NCI-H1417 (cell line): Measurements from ENCODE around the gene JCHAIN.
A peak's percentile ranks its signal among the peaks of the same experiment; 100 is the strongest.
"Not testable (repeated sequence)": the region's sequence is repeated elsewhere in the genome, so short reads cannot be mapped to it uniquely, and the experiment has no call there.

Experiments
- DNase-seq, 3 experiments: peaks; one replicate each; lab custom pipeline; 2025; lab: John Stamatoyannopoulos, UW

The JCHAIN gene

DNA sequence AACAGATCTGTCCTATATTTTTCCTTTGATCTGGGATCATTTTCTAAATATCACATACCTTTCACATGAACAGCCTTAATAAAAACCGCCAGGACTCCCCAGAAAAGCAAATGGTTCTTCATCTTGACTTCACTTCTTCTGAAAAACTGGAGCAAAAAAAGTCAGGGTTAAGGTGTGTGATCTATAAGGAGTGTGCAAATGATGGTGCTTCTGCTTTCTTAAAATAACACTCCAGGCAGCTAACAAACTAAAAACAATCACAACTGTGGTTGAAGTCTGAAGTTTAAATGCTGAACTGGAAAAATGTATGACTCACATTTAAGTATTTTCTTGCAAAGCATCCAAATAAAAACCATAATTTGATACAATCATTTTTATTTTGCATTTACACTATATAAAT is at the start of gene JCHAIN:
Gene JCHAIN (minus strand): TSS at position 140 of the 400 bp plus-strand sequence. CDS start 18 bp downstream, at position 122.
- DNase-seq, result no peak

DNA sequence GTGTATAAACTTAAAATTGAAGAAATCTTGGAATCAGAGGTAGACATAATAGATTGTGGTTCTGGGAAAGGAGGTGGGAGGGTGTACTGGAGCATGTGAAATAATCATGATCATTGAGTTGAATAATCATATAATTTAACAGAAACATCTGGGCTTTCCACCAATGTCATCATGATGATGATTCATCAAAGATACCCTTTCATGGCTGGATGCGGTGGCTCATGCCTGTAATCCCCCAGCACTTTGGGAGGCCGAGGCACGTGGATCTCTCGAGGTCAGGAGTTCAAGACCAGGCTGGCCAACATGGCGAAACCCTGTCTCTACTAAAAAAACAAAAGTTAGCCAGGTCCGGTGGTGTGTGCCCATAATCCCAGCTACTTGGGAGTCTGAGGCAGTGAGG is 48.8 kb upstream of the JCHAIN start:
- DNase-seq, result no peak

DNA sequence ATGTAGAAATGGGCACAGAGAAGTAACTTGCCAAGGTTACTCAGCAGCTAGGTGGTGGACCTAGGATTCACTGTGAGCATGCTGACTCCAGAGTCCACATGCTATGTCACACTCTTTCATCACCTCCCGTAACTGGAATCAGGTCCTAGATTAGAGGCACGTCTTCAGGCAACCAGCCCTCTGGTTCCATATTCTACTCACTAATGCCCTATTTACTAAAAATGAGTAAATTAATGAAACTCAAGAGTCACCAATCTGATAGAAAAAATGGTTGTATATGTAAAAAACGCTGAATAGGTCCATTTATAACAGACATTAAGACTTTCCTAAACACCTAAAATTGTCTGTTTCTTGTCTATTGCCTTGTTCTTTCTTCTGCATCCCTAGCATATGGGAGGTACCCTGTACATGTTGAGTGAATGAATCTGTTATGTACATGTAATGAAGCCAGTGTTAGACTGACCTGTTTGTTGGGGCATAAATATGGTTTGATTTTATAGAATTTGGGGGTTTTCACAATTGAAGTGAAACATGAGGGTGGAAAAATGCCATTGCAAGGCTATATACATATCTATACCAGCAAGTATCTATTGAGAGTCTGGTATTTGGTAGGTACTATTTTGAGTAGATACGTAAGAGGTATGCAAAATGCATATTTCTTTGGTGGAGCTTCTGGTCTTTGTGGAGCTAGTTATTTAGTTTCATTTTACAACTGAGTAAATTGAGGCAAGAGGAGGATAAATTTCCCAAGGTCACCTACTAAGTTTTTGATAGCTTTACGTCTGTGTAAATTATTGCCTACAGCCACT is 48.0 kb upstream of the JCHAIN start:
- no peak for DNase-seq

DNA sequence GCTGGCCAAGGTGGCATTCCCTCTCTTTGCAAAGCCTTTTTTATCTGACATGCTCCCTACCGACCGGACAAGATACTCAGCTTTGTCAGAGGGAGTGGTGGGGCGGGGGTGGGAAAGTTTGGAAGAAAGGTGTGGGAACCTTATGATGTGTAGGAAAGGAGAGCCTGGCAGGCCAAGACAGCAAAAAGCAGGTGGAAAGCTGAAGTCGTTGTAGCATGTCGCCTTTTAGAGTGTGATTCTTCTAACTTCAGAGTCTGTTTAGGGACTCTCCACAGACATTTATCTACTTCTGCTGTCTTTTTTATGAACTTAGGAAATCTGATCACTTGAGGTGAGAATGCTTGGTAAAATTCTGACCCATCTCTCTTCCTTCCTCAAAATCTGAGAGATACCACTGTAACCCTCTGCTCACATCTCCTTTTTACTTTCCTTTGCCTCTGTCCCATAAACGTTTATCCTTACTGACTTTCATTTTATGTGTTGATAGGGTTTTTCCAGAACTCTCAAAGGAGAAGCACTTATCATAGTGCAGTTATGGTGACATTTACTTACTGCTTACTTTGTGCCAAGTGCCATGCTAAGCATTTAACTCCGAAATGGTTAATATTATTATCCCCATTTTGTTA is 47.3 kb upstream of the JCHAIN start:
- DNase-seq, result no peak

DNA sequence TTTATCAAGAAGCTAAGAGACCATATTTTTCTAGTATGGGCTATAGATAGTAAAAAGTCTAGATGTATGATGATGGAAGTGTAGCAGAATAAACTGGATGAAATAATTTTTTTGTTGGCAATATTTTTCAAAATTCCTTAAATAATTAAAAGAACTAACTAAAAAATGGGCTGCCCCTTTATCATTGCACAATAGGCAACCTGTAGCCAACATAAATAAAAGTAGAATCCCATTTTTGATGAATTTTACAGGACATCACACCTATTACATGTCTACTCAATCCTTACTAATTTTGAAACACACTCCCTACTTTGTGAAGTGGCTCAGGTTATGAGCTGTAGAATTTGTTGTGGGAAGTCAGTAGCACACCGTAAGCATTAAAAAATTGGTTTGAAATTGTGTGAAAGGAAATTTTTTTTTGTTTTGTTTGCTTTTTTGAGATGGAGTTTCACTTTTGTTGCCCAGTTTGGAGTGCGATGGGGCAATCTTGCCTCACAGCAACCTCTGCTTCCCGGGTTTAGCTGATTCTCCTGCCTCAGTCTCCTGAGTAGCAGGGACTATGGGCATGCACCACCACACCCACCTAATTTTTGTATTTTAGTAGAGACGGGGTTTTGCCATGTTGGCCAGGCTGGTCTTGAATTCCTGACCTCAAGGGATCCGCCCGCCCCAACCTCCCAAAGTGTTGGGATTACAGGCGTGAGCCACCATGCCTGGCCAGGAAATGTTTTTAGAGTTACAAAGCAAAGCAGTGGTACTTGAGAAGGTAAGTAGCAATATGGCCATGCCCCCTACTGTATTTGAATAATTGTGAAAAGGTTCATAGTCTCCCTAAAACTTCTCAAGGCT is 46.5 kb upstream of the JCHAIN start:
- DNase-seq, result no peak

DNA sequence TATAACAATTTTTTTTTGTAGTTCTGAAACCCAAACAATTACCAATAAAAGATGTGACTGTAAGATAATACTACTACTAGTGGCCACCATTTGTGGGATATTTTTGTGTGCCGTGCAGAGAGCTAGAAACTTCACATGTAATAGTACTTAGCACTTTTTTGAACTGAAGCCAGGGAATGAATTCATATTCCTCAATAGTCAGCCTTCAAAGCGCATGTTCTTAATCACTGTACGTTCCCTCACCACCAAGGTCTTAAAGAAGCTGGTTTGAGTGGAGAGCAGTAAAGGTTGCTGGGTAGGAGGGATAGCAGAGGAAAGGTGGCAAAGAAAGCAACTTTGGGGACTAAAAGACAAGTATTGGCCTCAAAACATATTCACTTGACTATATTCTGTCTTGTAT is 45.8 kb upstream of the JCHAIN start:
- DNase-seq, result no peak

DNA sequence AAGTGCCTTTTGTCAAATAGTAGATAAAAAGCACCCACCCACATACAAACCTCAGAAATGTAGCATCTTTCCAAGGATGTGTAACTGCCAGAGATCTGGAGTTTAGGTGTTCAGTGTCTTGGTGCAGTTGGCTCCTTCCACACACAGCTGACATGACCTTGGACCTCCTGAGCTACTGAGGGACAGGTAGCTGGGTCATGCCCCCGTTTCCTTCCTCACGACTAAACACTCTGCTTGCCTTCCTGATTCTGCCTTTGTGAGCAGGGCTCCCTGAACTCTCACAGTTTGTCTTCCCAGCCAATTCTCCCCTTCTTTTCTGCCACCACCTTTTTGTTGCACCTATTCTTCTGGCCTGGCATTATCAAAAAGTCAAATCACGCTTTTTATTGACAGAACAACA is 45.3 kb upstream of the JCHAIN start:
- DNase-seq, result no peak

DNA sequence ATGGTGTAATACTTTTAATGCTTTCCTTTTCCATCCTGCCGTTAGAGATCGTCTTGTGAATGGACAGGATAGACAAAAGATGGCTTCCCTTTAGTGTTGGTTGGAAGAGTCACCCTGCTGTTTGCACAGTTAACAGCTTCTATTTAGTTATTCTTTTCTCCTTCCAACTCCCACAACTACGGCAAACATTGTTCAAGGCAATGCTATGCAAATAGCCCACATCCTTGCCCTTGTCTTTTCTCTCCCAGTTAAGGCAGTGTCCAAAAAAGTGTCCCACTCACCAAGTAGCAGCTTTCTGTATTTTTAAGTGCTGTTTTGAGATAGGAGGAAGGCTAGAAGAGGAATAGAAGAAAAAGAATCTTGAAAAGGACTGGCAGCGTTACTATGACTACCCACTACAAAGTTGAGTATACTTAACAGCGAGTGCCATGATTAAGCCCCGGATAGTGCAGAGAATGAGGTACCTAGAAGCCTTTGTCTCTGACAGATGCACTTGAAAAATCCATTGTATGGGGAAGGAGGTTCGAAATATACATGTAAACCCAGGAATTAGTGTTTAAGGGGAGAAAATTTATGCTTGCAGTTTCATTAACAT is 43.4 kb upstream of the JCHAIN start:
- peak in 2 of 3 experiments; percentile 40 to 61 for DNase-seq

DNA sequence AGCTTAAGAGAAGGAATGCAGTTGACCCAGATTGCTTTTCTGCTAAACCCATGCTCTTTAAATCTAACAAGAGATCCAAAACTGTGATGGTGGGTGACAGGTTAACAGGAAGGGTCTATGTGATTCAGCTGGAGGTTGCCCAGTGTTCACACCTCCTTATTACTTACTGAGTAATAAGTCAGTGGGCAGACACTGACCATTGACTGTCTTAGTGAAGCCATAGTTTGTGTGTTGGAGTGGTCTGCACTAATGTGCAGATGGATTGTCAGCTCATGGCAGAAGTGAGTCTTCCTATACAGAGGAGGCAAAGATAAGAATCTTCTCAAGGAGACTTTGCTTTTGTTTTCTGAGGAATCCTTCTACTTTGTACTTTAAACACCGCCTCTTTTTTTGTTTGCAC is 40.2 kb upstream of the JCHAIN start:
- no peak for DNase-seq

DNA sequence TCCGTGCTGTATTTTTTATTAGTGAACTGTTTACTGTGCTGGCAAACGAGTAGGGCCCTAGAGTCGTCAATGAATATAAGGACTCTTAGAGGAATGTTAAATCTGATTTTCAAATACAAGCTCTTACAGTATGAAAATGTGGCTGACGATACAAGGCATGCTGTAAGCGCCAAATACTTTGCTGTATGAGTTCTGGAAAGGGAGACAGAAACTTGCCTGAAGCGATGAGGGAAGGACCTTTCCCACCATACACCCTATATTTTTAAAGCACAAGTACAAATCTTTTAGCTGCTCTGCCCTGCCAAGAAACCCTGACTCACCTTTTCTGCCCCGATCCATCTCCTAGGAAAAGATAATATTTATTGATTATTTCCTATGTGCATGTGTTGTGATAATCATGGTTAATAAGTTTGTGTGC is 39.7 kb upstream of the JCHAIN start:
- no peak for DNase-seq

DNA sequence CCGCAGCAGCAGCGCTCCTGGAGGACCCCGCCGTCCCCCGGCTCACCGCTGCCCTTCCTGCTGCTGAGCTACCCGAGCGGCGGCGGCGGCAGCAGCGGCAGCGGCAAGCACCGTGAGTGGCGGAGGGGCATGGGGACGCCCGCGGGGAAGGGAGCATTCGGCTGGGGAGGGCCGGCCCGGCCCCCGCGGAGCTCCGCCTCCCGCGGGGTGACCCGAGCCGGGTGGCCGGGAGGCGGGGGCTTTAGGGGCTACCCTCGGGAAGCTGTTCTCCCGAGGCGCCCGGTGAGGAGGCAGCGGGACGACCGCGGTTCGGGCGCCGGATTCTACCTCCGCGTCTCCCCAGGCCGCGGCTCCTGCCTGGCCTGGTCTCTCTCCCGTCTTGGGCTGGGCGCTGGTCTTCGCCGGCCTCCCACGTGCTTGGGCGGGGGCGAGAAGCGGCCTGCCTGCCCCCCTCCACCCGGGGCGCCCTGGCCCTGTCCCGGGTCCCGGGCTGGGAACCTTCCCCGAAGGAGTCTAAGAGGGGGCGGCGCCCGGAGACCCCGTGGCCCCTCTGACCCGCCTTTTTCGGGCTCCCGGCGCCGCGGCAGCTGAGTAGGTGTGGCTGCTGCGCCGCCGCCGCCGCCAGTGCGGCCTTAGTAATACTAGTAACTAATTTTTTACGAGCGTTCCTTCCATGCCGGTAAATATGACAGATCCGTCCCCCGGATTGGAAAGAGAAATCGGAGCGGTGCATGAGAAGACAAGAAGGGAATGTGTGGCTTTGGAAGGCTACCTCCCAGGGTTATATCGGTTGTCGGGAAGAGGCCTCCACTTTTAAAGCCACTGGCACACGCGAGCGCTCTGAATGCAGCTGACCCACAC is 39.1 kb upstream of the JCHAIN start:
- peak; percentile 80 to 91 (median 85) for DNase-seq

DNA sequence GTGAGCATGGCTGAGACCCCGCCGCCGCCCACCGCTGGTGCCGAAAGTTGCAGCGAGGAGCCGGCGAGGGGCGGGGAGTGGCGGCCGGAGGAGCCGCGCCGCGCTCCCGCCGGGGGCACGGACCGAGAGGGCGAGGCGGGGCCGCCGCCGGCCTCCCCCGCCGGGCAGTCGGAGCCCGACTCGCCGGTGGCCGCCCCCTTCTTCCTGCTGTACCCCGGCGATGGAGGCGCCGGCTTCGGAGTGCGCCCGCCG is 38.5 kb upstream of the JCHAIN start:
- peak in 2 of 3 experiments; percentile 68 to 82 for DNase-seq

DNA sequence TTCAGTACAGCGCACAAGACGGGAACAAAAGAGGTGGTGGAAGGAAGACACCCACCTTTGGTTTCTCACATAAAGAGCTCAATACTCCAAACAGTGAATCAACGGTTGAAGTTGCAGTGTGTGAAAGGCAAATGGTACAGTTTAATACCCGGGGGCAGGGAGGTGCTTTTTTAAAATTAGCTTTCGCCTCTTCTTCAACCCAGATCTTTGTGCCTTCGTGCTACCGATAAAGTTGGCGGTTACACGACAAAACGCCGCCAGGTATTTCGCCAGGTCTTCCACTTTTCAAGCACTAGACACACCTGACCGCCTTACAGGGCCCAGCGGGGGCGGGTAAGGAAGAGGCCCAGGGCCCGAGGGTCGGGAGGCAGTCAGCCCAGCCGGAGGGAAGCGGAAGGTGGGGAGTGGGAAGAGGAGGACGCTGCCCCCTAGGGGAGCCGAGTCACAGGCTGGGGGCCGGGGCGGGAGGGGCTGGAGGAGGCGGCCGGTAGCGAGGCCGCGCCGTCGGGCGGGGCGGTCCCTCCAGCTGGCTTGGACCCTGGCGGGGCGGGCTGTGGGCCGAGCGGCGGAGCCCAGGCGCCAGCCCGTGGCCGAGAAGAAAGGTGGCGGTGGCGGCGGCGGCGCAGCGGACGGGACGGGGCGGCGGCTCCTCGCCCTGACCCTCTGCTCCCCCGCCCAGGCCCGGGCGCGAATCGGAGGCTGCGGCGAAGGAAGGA is 38.1 kb upstream of the JCHAIN start:
- peak; percentile 81 to 89 (median 87) for DNase-seq

DNA sequence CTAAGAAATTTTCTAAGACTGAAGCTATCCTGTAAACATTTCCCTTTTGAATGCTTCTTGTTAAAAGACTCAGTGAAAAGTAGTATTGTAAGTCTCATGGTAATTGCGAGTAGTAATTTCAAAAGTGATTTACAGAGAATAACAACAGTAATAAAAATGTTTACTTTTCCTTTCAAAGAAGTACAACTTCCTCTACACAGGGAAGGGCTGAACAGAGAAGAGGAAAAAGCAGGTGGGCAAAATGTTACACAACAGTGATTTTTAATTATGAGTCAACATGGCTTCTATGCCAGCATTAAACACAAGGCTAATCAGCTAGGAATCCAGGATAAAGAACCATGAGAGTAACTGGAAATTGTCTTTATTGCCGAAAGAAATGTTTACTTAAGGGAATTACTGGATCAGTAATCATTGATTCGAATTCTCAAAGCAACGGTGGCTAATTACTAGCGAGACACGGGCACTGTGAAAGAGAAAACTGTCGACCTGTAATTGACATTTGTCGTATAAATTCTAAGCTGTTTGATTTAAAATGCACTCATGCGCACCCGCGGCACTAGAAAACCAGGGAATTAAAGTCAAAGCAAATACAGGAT is 37.4 kb upstream of the JCHAIN start:
- DNase-seq, result peak; percentile 78 to 91 (median 83)

DNA sequence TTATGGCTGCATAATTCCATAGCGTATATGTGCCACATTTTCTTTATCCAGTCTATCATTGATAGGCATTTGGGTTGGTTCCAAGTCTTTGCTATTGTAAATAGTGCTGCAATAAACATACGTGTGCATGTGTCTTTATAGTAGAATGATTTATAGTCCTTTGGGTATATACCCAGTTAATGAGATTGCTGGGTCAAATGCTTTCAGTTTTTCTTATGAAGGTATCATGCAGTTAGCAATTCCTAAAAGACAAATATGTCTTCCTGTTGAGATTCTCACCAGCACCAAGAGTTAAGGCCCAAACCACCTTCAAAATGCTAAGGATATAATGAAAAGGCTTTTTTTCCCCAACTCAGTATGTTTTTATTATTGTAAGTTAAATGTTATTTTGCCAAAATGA is 36.3 kb upstream of the JCHAIN start:
- peak in 1 of 3 experiments; percentile 15 for DNase-seq

DNA sequence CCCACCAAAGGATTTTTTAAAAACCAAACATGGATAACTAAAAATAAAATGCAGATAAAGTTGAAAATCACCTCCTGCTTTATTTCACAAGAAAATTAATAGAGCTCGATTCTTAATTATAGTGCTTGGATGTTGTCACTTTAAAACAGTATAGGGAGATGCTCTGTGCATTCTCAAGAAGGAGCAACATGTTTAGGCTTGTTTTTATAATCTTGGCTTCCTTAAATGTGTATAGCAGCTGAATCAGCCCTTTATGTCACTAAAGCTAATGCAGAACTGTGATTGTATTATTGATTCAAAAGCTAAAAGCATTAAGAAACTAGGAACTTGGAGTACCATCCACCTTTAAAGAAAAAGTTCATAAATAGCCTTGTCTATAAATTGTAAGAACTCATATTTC is 35.0 kb upstream of the JCHAIN start:
- peak in 1 of 3 experiments; percentile 2 for DNase-seq

DNA sequence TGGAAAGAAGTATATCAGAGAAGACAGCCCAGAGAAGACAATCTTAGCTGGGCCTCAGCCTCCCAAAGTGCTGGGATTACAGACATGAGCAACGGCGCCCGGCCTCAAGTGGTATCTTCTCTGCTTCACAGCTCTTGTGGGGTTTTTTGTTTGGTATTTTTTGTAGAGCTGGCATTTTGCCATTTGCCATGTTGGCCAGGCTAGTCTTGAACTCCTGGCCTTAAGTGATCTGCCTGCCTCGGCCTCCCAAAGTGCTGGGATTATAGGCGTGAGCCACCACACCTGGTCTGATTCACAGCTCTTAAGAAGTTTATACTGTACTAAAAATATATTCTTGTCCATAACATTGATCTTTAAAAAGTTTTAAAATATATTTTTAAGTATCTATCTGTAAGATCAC is 34.4 kb upstream of the JCHAIN start:
- no peak for DNase-seq

DNA sequence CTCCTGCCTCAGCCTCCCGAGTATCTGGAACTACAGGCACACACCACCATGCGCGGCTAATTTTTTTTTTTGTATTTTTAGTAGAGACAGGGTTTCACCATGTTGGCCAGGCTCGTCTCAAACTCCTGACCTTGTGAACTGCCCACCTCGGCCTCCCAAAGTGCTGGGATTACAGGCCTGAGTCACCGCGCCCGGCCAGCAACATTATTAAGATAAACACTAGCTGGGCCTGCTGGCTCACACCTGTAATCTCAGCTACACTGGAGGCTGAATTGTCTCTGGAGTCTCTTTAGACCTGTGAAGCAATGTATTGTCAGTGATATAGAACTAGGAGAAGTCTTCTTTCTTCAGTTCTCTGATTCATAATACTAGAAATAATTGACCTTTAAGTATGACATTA is 32.1 kb upstream of the JCHAIN start:
- not testable (repeated sequence) for DNase-seq

DNA sequence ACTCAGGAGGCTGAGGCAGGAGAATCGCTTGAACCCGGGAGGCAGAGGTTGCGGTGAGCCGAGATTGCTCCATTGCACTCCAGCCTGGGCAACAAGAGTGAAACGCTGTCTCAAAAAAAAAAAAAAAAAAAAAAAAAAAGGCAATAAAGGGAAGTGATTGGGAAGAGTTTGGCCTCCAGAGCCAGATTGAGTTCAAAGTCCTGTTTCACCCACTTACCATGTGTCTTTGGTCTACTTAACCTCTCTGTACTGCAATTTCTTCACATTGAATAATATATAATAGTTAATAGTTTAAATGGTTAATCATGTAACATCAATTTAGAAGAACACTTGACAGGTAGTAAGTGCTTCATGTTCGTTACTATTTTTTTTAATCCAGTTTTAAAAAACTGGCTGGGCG is 28.3 kb upstream of the JCHAIN start:
- not testable (repeated sequence) for DNase-seq

DNA sequence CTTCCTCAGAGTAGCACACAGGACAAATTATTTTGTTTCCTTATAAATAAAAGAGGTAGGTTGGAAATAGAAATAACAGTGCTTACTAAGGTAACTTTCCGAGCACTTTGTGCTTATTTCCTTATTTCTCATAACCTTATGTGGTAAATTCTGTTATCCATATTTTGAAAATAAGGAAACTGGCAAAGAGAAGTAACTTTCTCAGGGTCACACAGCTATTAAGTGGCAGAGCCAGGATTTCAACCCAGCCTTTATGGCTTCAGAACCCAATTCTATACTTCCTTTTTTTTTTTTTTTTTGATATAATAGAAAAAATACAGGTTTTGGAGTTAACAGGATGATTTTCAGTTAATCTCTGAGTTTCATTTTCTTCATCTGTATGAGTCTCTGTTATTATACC is 25.4 kb upstream of the JCHAIN start:
- no peak for DNase-seq
